Measurements from ENCODE around the gene PRLH. TPM values are rescaled to one million over a fixed set of nuclear protein-coding genes. Genes with fewer than 3 reads are reported as not detected.

Gene PRLH
- total and polyA plus RNA-seq, 2 of the 13 experiments (the other 11 are each of a cell fraction or from before 2014, with no cell fraction given), result not detected

- DNase-seq (ENCODE audit: low spot score) (no peak), FAIRE-seq (no peak), ATAC-seq (no peak)
- Histone ChIP-seq H3K4me2 (ENCODE audit: low read depth, low read length) (no peak overlapping the region), H3K27me3 (ENCODE audit: control insufficient read depth in 1 of 2, insufficient read depth in 2 of 2, low read length in 2 of 2) (peaks cover 9 to 61% of the 10 kb centered on the region in 2 experiments; a peak in 4 of 5 replicates), H3K79me2 (ENCODE audit: insufficient read depth, low read length) (no peaks in the 10 kb centered on the region), H3K9ac (ENCODE audit: insufficient read depth, low read depth, low read length) (no peak overlapping the region), H3K27ac (ENCODE audit: extremely low read length, insufficient read depth, low read length) (no peak overlapping the region), H4K20me1 (ENCODE audit: insufficient read depth, low read length) (no peaks in the 10 kb centered on the region), H2AFZ (ENCODE audit: low read length) (no peak overlapping the region), H3K4me3 (replicated peaks in 1 of 3; ENCODE audit: insufficient read depth in 1 of 3, low read depth in 2 of 3, low read length in 3 of 3) (no peak overlapping the region), H3K36me3 (replicated peaks in 1 of 2; ENCODE audit: control insufficient read depth in 1 of 2, insufficient read depth in 2 of 2, low read length in 2 of 2) (no peaks in the 10 kb centered on the region), H3K9me3 (ENCODE audit: low read length) (no peaks in the 10 kb centered on the region), H3K4me1 (ENCODE audit: insufficient read depth, low read length) (peaks cover 16% of the 10 kb centered on the region)
- POLR2A ChIA-PET, result no interaction called here
- intact Hi-C loops (cut with micrococcal nuclease; ENCODE audit: unreplicated experiment) (no loop called here), in situ Hi-C loops (cut with HindIII; ENCODE audit: extremely low pct_ligation_motif_present, low pct_unique_long_range_greater_than_20kb) (no loop called here)
- TF ChIP-seq MEIS1 (CRISPR knock-in tag; IDR thresholded peaks at IDR 0.05; ENCODE audit: borderline replicate concordance), result no peak
- TF ChIP-seq FOXP4 (CRISPR knock-in tag; IDR thresholded peaks at IDR 0.05), result no peak
- no peak for TF ChIP-seq MAZ (IDR thresholded peaks at IDR 0.05; ENCODE audit: borderline replicate concordance, low read depth, low read length)
- no peak for TF ChIP-seq MAZ (CRISPR knock-in tag; IDR thresholded peaks at IDR 0.05; ENCODE audit: low read depth)
- no peak for TF ChIP-seq ZBTB33 (CRISPR knock-in tag; IDR thresholded peaks at IDR 0.05)
- TF ChIP-seq ZNF775 (CRISPR knock-in tag; IDR thresholded peaks at IDR 0.05; ENCODE audit: borderline replicate concordance), result no peak
- BruUV-seq (replicated peaks), result no TSS peak
- CTCF ChIA-PET (ENCODE audit: low intra/inter-chr PET ratio, low total read pairs), result no interaction called here
- 54% methylated on average over 18 of the region's 18 CpGs for WGBS (ENCODE audit: low lambda C conversion rate)
Measured at GRCh38 chr2:237538901-237539300, 27.5 kb upstream of the PRLH start.
